ENCODE data around the gene RBM4. TPM values are rescaled to one million over a fixed set of nuclear protein-coding genes. Genes with fewer than 3 reads are reported as not detected.

RBM4 gene
- total and polyA plus RNA-seq, 2 of the 13 experiments (the other 11 are each of a cell fraction or from before 2014, with no cell fraction given): 126 to 136 TPM

- TF ChIP-seq CSRNP2 (CRISPR knock-in tag; conservative IDR thresholded peaks at IDR 0.05; ENCODE audit: low read depth) (no peak), ZNF747 (CRISPR knock-in tag; IDR thresholded peaks at IDR 0.05; ENCODE audit: borderline replicate concordance) (peak; percentile 20; the same call in 1 of the 2 replicates), ZNF710 (CRISPR knock-in tag; IDR thresholded peaks at IDR 0.05; ENCODE audit: borderline replicate concordance) (peak; percentile 29; the same call in 1 of the 2 replicates), ZNF276 (CRISPR knock-in tag; IDR thresholded peaks at IDR 0.05; ENCODE audit: low read depth) (no peak), ELF1 (CRISPR knock-in tag; IDR thresholded peaks at IDR 0.05) (no peak), TFDP1 (CRISPR knock-in tag; IDR thresholded peaks at IDR 0.05; ENCODE audit: borderline replicate concordance) (peak; percentile 82; the same call in 1 of the 2 replicates), PAWR (CRISPR knock-in tag; IDR thresholded peaks at IDR 0.05; ENCODE audit: borderline replicate concordance) (no peak), PRPF4 (IDR thresholded peaks at IDR 0.05; ENCODE audit: low read depth, low read length, poor library complexity, severe bottlenecking) (peak; percentile 45), ZIK1 (CRISPR knock-in tag; IDR thresholded peaks at IDR 0.05; ENCODE audit: borderline replicate concordance, low read depth) (no peak; the same call in 1 of the 2 replicates), MZF1 (CRISPR knock-in tag; IDR thresholded peaks at IDR 0.05; ENCODE audit: borderline replicate concordance) (0 out of 2 replicates have a peak, but pooled peaks have one; percentile 76), ARNT (IDR thresholded peaks at IDR 0.05) (no peak), NFAT5 (CRISPR knock-in tag; IDR thresholded peaks at IDR 0.05) (no peak), ZBTB8A (CRISPR knock-in tag; IDR thresholded peaks at IDR 0.05; ENCODE audit: borderline replicate concordance, low read depth) (no peak), MIER2 (CRISPR knock-in tag; IDR thresholded peaks at IDR 0.05) (no peak), ZNF550 (CRISPR knock-in tag; IDR thresholded peaks at IDR 0.05; ENCODE audit: borderline replicate concordance) (no peak)
Observed at GRCh38 chr11:66638177-66639065, at the start of gene RBM4 (continued).

Data from HepG2 (cell line).